ENCODE measurements around the gene PCED1B. TPM values are rescaled to one million over a fixed set of nuclear protein-coding genes. Genes with fewer than 3 reads are reported as not detected.
A peak's percentile ranks its signal among the peaks of the same experiment; 100 is the strongest.
"Not testable (repeated sequence)": the region's sequence is repeated elsewhere in the genome, so short reads cannot be mapped to it uniquely, and the experiment has no call there.

PCED1B gene
- total and polyA plus RNA-seq, 2 experiments from 2014 or later = 5.1 to 6.6 TPM

- H3K27me3 ChIP-seq (ENCODE audit: insufficient read depth); H3K9me3 Mint-ChIP-seq; H3K4me1 Mint-ChIP-seq; H3K36me3 Mint-ChIP-seq (ENCODE audit: low read depth); H3K4me3 ChIP-seq; ATAC-seq; H3K27ac Mint-ChIP-seq; H4K20me1 ChIP-seq (replicated peaks; ENCODE audit: insufficient read depth); H3K9me2 ChIP-seq (ENCODE audit: insufficient read depth); H2AFZ ChIP-seq; H3K4me3 Mint-ChIP-seq; H3K27me3 Mint-ChIP-seq (ENCODE audit: insufficient read depth, low read depth, poor library complexity); H3K4me2 ChIP-seq; H3K27ac ChIP-seq (ENCODE audit: low read depth); H3K36me3 ChIP-seq (ENCODE audit: insufficient read depth); H3K4me1 ChIP-seq (ENCODE audit: insufficient read depth); DNase-seq (ENCODE audit: low spot score); H3K79me2 ChIP-seq (replicated peaks; ENCODE audit: insufficient read depth); H3F3A ChIP-seq (replicated peaks; ENCODE audit: low read depth): not testable (repeated sequence)
Observed at GRCh38 chr12:47117305-47117704, 37.9 kb downstream of the PCED1B start.

- no peaks in the 10 kb centered on the region for H3K9me3 Mint-ChIP-seq
- peak overlapping the region; percentile 65; the same call in 1 of the 2 replicates for H3K27ac Mint-ChIP-seq
- H3K27me3 ChIP-seq (ENCODE audit: insufficient read depth) = no peaks in the 10 kb centered on the region
- no peaks in the 10 kb centered on the region for H3K4me1 ChIP-seq (ENCODE audit: insufficient read depth)
- no peak for DNase-seq (ENCODE audit: low spot score)
- no peak overlapping the region for H3K4me2 ChIP-seq
- no peak overlapping the region for H3K4me3 ChIP-seq
- no peak overlapping the region for H3K4me3 Mint-ChIP-seq
- no peak overlapping the region for H3K27ac ChIP-seq (ENCODE audit: low read depth)
- TF ChIP-seq JUNB (IDR thresholded peaks at IDR 0.05; ENCODE audit: unreplicated experiment) = no peak
- no peaks in the 10 kb centered on the region for H3K27me3 Mint-ChIP-seq (ENCODE audit: insufficient read depth, low read depth, poor library complexity)
- no peaks in the 10 kb centered on the region for H3K9me2 ChIP-seq (ENCODE audit: insufficient read depth)
- H3F3A ChIP-seq (replicated peaks; ENCODE audit: low read depth) = no peaks in the 10 kb centered on the region
- H3K79me2 ChIP-seq (replicated peaks; ENCODE audit: insufficient read depth) = no peaks in the 10 kb centered on the region
- H3K36me3 ChIP-seq (ENCODE audit: insufficient read depth) = no peaks in the 10 kb centered on the region
- H3K4me1 Mint-ChIP-seq = no peaks in the 10 kb centered on the region
- no peaks in the 10 kb centered on the region for H4K20me1 ChIP-seq (replicated peaks; ENCODE audit: insufficient read depth)
- H3K36me3 Mint-ChIP-seq (ENCODE audit: low read depth) = no peaks in the 10 kb centered on the region
- H2AFZ ChIP-seq = no peak overlapping the region
- no peak for ATAC-seq
Observed at GRCh38 chr12:47120736-47121135, 41.3 kb downstream of the PCED1B start.

- no peak for ATAC-seq
- Histone ChIP-seq H3K27me3 (ENCODE audit: insufficient read depth) (no peaks in the 10 kb centered on the region), H3K4me1 (ENCODE audit: insufficient read depth) (no peaks in the 10 kb centered on the region), H4K20me1 (replicated peaks; ENCODE audit: insufficient read depth) (no peaks in the 10 kb centered on the region), H3K4me3 (no peak overlapping the region), H3K79me2 (replicated peaks; ENCODE audit: insufficient read depth) (no peaks in the 10 kb centered on the region), H3K27ac (ENCODE audit: low read depth) (no peak overlapping the region), H3K4me2 (no peak overlapping the region), H3K36me3 (ENCODE audit: insufficient read depth) (no peaks in the 10 kb centered on the region), H3F3A (replicated peaks; ENCODE audit: low read depth) (no peaks in the 10 kb centered on the region), H3K9me2 (ENCODE audit: insufficient read depth) (no peaks in the 10 kb centered on the region), H2AFZ (no peak overlapping the region)
- Mint-ChIP-seq H3K36me3 (ENCODE audit: low read depth) (no peaks in the 10 kb centered on the region), H3K9me3 (no peaks in the 10 kb centered on the region), H3K4me1 (no peaks in the 10 kb centered on the region), H3K4me3 (no peak overlapping the region), H3K27ac (peak overlapping the region; percentile 65; the same call in 1 of the 2 replicates), H3K27me3 (ENCODE audit: insufficient read depth, low read depth, poor library complexity) (no peaks in the 10 kb centered on the region)
- no peak for TF ChIP-seq NANOG (IDR thresholded peaks at IDR 0.05; ENCODE audit: borderline replicate concordance)
- no peak for TF ChIP-seq CTCF (conservative IDR thresholded peaks at IDR 0.05; ENCODE audit: low read depth in 2 of 2)
- no peak for TF ChIP-seq JUNB (IDR thresholded peaks at IDR 0.05; ENCODE audit: unreplicated experiment)
- DNase-seq (ENCODE audit: low spot score) = no peak
Observed at GRCh38 chr12:47121146-47121545, 41.7 kb downstream of the PCED1B start.

GRCh38 chr12:47122602-47123001 is 43.2 kb downstream of the PCED1B start:
- no peaks in the 10 kb centered on the region for H3K4me1 Mint-ChIP-seq
- H3K36me3 ChIP-seq (ENCODE audit: insufficient read depth) = no peaks in the 10 kb centered on the region
- no peaks in the 10 kb centered on the region for H4K20me1 ChIP-seq (replicated peaks; ENCODE audit: insufficient read depth)
- no peaks in the 10 kb centered on the region for H3K27me3 ChIP-seq (ENCODE audit: insufficient read depth)
- no peak overlapping the region for H3K4me3 Mint-ChIP-seq
- H3K36me3 Mint-ChIP-seq (ENCODE audit: low read depth) = no peaks in the 10 kb centered on the region
- H3F3A ChIP-seq (replicated peaks; ENCODE audit: low read depth) = no peaks in the 10 kb centered on the region
- no peaks in the 10 kb centered on the region for H3K79me2 ChIP-seq (replicated peaks; ENCODE audit: insufficient read depth)
- H3K4me2 ChIP-seq = no peak overlapping the region
- H3K27me3 Mint-ChIP-seq (ENCODE audit: insufficient read depth, low read depth, poor library complexity) = no peaks in the 10 kb centered on the region
- H3K9me2 ChIP-seq (ENCODE audit: insufficient read depth) = no peaks in the 10 kb centered on the region
- no peaks in the 10 kb centered on the region for H3K4me1 ChIP-seq (ENCODE audit: insufficient read depth)
- no peaks in the 10 kb centered on the region for H3K9me3 Mint-ChIP-seq
- no peak overlapping the region for H3K4me3 ChIP-seq
- H2AFZ ChIP-seq = no peak overlapping the region; the same call in 1 of the 2 replicates
- H3K27ac Mint-ChIP-seq = no peak overlapping the region
- DNase-seq (ENCODE audit: low spot score) (no peak), ATAC-seq (no peak)
- H3K27ac ChIP-seq (ENCODE audit: low read depth) = no peak overlapping the region
- no peak for TF ChIP-seq NANOG (IDR thresholded peaks at IDR 0.05; ENCODE audit: borderline replicate concordance)
- no peak for TF ChIP-seq ZNF331 (CRISPR knock-in tag; IDR thresholded peaks at IDR 0.05; ENCODE audit: low read depth)
- TF ChIP-seq REST (IDR thresholded peaks at IDR 0.05; ENCODE audit: unreplicated experiment) = no peak
- TF ChIP-seq POLR2AphosphoS5 (IDR thresholded peaks at IDR 0.05; ENCODE audit: low read depth) = no peak

All from GM23338 (cell line).